ENCODE data around the gene SLIT3. TPM values are rescaled to one million over a fixed set of nuclear protein-coding genes. Genes with fewer than 3 reads are reported as not detected.
A peak's percentile ranks its signal among the peaks of the same experiment; 100 is the strongest.

The SLIT3 gene
- polyA plus RNA-seq, 1 of the 3 experiments (the other 2 are of a cell fraction) = 119 TPM

GRCh38 chr5:168788786-168789185 lies 512.2 kb downstream of the SLIT3 start:
- no peaks in the 10 kb centered on the region for H4K20me1 ChIP-seq (ENCODE audit: insufficient read depth)
- DNase-seq = no peak
- no peak overlapping the region for H3K4me2 ChIP-seq
- no peak for TF ChIP-seq IRF3 (IDR thresholded peaks at IDR 0.05; ENCODE audit: low read depth, low read length)
- TF ChIP-seq RXRA (IDR thresholded peaks at IDR 0.05; ENCODE audit: borderline replicate concordance, low read depth) = no peak
- TF ChIP-seq SIN3A (IDR thresholded peaks at IDR 0.05; ENCODE audit: borderline replicate concordance, low read depth, low read length) = no peak
- no peak for TF ChIP-seq POLR2AphosphoS5 (IDR thresholded peaks at IDR 0.05; ENCODE audit: low read depth, low read length)
- TF ChIP-seq FOSL2 (IDR thresholded peaks at IDR 0.05; ENCODE audit: borderline replicate concordance, low read depth) = no peak
- no peak for TF ChIP-seq FOXM1 (IDR thresholded peaks at IDR 0.05; ENCODE audit: low read depth)
- ChIA-PET CTCF (interaction anchor here (1.2 to 1.8 kb wide), 5 partner anchors 10 to 158 kb away, joined by 3 to 5 read pairs (median 4); no protein-coding TSS in a partner anchor), POLR2A (interaction anchor here (1.1 kb wide), 1 partner anchor 40 kb away, joined by 4 read pairs; no protein-coding TSS in a partner anchor)
- no peak overlapping the region for H3K9ac ChIP-seq
- WGBS (ENCODE audit: low lambda C conversion rate) = 92% methylated on average over 3 of the region's 3 CpGs
- no peaks in the 10 kb centered on the region for H3K9me2 ChIP-seq
- peaks cover 28 to 98% of the 10 kb centered on the region in 2 experiments for H3K36me3 ChIP-seq (replicated peaks in 1 of 2; ENCODE audit: control insufficient read depth in 1 of 2, insufficient read depth in 2 of 2, low read length in 1 of 2)
- H2AFZ ChIP-seq (ENCODE audit: low read depth) = no peak overlapping the region
- no peak overlapping the region for H3K4me3 ChIP-seq (ENCODE audit: low read depth in 2 of 2, low read length in 1 of 2)
- H3K27me3 ChIP-seq (ENCODE audit: insufficient read depth) = no peaks in the 10 kb centered on the region
- H3K27ac ChIP-seq (ENCODE audit: low read depth in 2 of 2, low read length in 1 of 2) = peak overlapping the region in 1 of 2 experiments; percentile 100; a peak in 2 of 4 replicates
- H3K4me1 ChIP-seq (ENCODE audit: control insufficient read depth in 1 of 2, insufficient read depth in 2 of 2, low read depth in 1 of 2, low read length in 1 of 2) = peaks cover 7 to 83% of the 10 kb centered on the region in 2 experiments; a peak in 3 of 4 replicates
- no peaks in the 10 kb centered on the region for H3K79me2 ChIP-seq (ENCODE audit: insufficient read depth)
- no peaks in the 10 kb centered on the region for H3F3A ChIP-seq (replicated peaks; ENCODE audit: insufficient read depth)
- H3K9me3 ChIP-seq = no peaks in the 10 kb centered on the region

- Histone ChIP-seq H3K4me2 (no peak overlapping the region), H3K9me3 (no peaks in the 10 kb centered on the region), H4K20me1 (ENCODE audit: insufficient read depth) (no peaks in the 10 kb centered on the region), H3K27ac (ENCODE audit: low read depth in 2 of 2, low read length in 1 of 2) (peak overlapping the region in 1 of 2 experiments; percentile 100; a peak in 2 of 4 replicates), H3K79me2 (ENCODE audit: insufficient read depth) (no peaks in the 10 kb centered on the region), H3K4me1 (ENCODE audit: control insufficient read depth in 1 of 2, insufficient read depth in 2 of 2, low read depth in 1 of 2, low read length in 1 of 2) (peaks cover 7 to 84% of the 10 kb centered on the region in 2 experiments; a peak in 3 of 4 replicates), H3K9ac (no peak overlapping the region), H3K27me3 (ENCODE audit: insufficient read depth) (no peaks in the 10 kb centered on the region), H3K4me3 (ENCODE audit: low read depth in 2 of 2, low read length in 1 of 2) (no peak overlapping the region), H3F3A (replicated peaks; ENCODE audit: insufficient read depth) (no peaks in the 10 kb centered on the region), H3K9me2 (no peaks in the 10 kb centered on the region), H3K36me3 (replicated peaks in 1 of 2; ENCODE audit: control insufficient read depth in 1 of 2, insufficient read depth in 2 of 2, low read length in 1 of 2) (peaks cover 29 to 98% of the 10 kb centered on the region in 2 experiments), H2AFZ (ENCODE audit: low read depth) (no peak overlapping the region)
- peak; percentile 59 for DNase-seq
- ChIA-PET POLR2A (interaction anchor here (1.1 kb wide), 1 partner anchor 41 kb away, joined by 4 read pairs; no protein-coding TSS in a partner anchor), CTCF (interaction anchor here (1.4 to 1.8 kb wide), 5 partner anchors 11 to 159 kb away, joined by 3 to 5 read pairs (median 4); no protein-coding TSS in a partner anchor)
- 53% methylated on average over 4 of the region's 4 CpGs for WGBS (ENCODE audit: low lambda C conversion rate)
- no peak for TF ChIP-seq ELF1 (IDR thresholded peaks at IDR 0.05)
- TF ChIP-seq, protein P1, sequence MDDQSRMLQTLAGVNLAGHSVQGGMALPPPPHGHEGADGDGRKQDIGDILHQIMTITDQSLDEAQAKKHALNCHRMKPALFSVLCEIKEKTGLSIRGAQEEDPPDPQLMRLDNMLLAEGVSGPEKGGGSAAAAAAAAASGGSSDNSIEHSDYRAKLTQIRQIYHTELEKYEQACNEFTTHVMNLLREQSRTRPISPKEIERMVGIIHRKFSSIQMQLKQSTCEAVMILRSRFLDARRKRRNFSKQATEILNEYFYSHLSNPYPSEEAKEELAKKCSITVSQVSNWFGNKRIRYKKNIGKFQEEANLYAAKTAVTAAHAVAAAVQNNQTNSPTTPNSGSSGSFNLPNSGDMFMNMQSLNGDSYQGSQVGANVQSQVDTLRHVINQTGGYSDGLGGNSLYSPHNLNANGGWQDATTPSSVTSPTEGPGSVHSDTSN (IDR thresholded peaks at IDR 0.05) = no peak
- no peak for TF ChIP-seq YY1 (IDR thresholded peaks at IDR 0.05; ENCODE audit: low read depth)
- peak; percentile 92 for TF ChIP-seq GATA2 (CRISPR knock-in tag; IDR thresholded peaks at IDR 0.05)
- no peak for TF ChIP-seq EZH2phosphoT487 (IDR thresholded peaks at IDR 0.05; ENCODE audit: borderline replicate concordance, low read depth)
- no peak for TF ChIP-seq JUND (IDR thresholded peaks at IDR 0.05)
- TF ChIP-seq SIN3A (IDR thresholded peaks at IDR 0.05; ENCODE audit: borderline replicate concordance, low read depth, low read length) = no peak
- no peak for TF ChIP-seq RXRA (IDR thresholded peaks at IDR 0.05; ENCODE audit: borderline replicate concordance, low read depth)
- no peak for TF ChIP-seq SMC3 (IDR thresholded peaks at IDR 0.05; ENCODE audit: low read depth, low read length)
- no peak for TF ChIP-seq POLR2AphosphoS5 (IDR thresholded peaks at IDR 0.05; ENCODE audit: low read depth, low read length)
- TF ChIP-seq NFIC (IDR thresholded peaks at IDR 0.05; ENCODE audit: borderline replicate concordance) = no peak
- TF ChIP-seq FOSL2 (IDR thresholded peaks at IDR 0.05; ENCODE audit: borderline replicate concordance, low read depth) = no peak
- TF ChIP-seq RFX5 (IDR thresholded peaks at IDR 0.05; ENCODE audit: low read length) = no peak
- peak in 1 of 2 experiments; percentile 89; a peak in 2 of 4 replicates for TF ChIP-seq EP300 (IDR thresholded peaks at IDR 0.05; ENCODE audit: borderline replicate concordance in 1 of 2, low read depth in 1 of 2, low read length in 1 of 2)
- peak; percentile 57 for TF ChIP-seq CHD2 (IDR thresholded peaks at IDR 0.05; ENCODE audit: low read length, partially characterized antibody)
- no peak for TF ChIP-seq IRF3 (IDR thresholded peaks at IDR 0.05; ENCODE audit: low read depth, low read length)
- no peak for TF ChIP-seq ZBTB33 (IDR thresholded peaks at IDR 0.05; ENCODE audit: borderline replicate concordance, low read depth)
- TF ChIP-seq MXI1 (IDR thresholded peaks at IDR 0.05; ENCODE audit: low read depth, low read length) = no peak
- TF ChIP-seq GABPA (IDR thresholded peaks at IDR 0.05; ENCODE audit: low read depth) = no peak
- no peak for TF ChIP-seq USF2 (IDR thresholded peaks at IDR 0.05; ENCODE audit: borderline replicate concordance, low read depth, low read length)
Observed at GRCh38 chr5:168788107-168788506, 512.8 kb downstream of the SLIT3 start.

Data from SK-N-SH (cell line).